SU-DHL-6 (cell line): ENCODE measurements around the gene KIF1C.

Source experiments
- H2AFZ ChIP-seq: fragments of 200-600 bp; sonication (generic); 2 replicates; pipeline ENCODE4 v1.6.1; 2014; ENCODE audit warnings: low read depth, mild to moderate bottlenecking, moderate library complexity, mixed read lengths, antibody characterized with exemption, low read length; ENCODE audit not compliant: severe bottlenecking
- H3F3A ChIP-seq: fragments of 200-600 bp; shearing (Covaris generic); 2 replicates; pipeline ENCODE4 v1.6.0; 2016; ENCODE audit warnings: antibody characterized with exemption, mild to moderate bottlenecking; ENCODE audit not compliant: insufficient read depth
- H3K27ac ChIP-seq: fragments of 200-600 bp; sonication (generic); 2 replicates; pipeline ENCODE4 v1.5.1; 2016; ENCODE audit warnings: low read depth, mild to moderate bottlenecking, low read length, moderate library complexity, mixed read lengths
- H3K27me3 ChIP-seq: fragments of 200-600 bp; sonication (generic), shearing (Covaris generic); 2 replicates; pipeline ENCODE4 v1.6.0; 2014; ENCODE audit warnings: mild to moderate bottlenecking, low read length
- H3K36me3 ChIP-seq: fragments of 200-600 bp; sonication (generic); 2 replicates; pipeline ENCODE4 v1.6.1; 2014; ENCODE audit warnings: mild to moderate bottlenecking, low read length, mixed read lengths
- H3K4me2 ChIP-seq: fragments of 300-600, 200-600 bp; shearing (Covaris generic), sonication (generic); 2 replicates; pipeline ENCODE4 v1.6.0; 2014; ENCODE audit warnings: low read length, low read depth, mild to moderate bottlenecking; ENCODE audit not compliant: poor library complexity, severe bottlenecking
- H3K4me3 ChIP-seq: fragments of 200-600 bp; sonication (generic); 2 replicates; pipeline ENCODE4 v1.5.1; 2014; ENCODE audit warnings: antibody characterized with exemption, low read length, mild to moderate bottlenecking, mixed read lengths; ENCODE audit not compliant: insufficient read depth, poor library complexity, severe bottlenecking
- H3K79me2 ChIP-seq: fragments of 200-600 bp; sonication (generic); 2 replicates; pipeline ENCODE4 v1.6.1; 2014; ENCODE audit warnings: mild to moderate bottlenecking, low read length, moderate library complexity; ENCODE audit not compliant: insufficient read depth
- H3K9ac ChIP-seq: fragments of 200-600 bp; sonication (generic); 2 replicates; pipeline ENCODE4 v1.7.0; 2014; ENCODE audit warnings: mild to moderate bottlenecking, low read length
- H3K9me2 ChIP-seq: fragments of 200-600 bp; sonication (generic); replicated peaks from 2 replicates; pipeline ENCODE4 v1.6.1; 2014; ENCODE audit warnings: low read length; ENCODE audit not compliant: insufficient read depth
- H3K9me3 ChIP-seq: fragments of 200-600 bp; sonication (generic); 2 replicates; pipeline ENCODE4 v1.6.1; 2014; ENCODE audit warnings: low read length, mixed read lengths; ENCODE audit not compliant: insufficient read depth
- H4K20me1 ChIP-seq: fragments of 200-600 bp; sonication (generic); 2 replicates; pipeline ENCODE4 v1.6.1; 2014; ENCODE audit warnings: low read depth, mild to moderate bottlenecking, antibody characterized with exemption, low read length, moderate library complexity, mixed read lengths
- EZH2phosphoT487 ChIP-seq: fragments of 200-600 bp; sonication (generic), shearing (Covaris generic); conservative IDR thresholded peaks from 2 replicates; pipeline ENCODE4 v1.6.1; 2018; ENCODE audit warnings: mild to moderate bottlenecking, antibody characterized with exemption, low read length, moderate library complexity, mixed read lengths
- TF ChIP-seq, protein P1 (sequence below): fragments of 200-600 bp; sonication (generic); IDR thresholded peaks from one replicate; pipeline ENCODE4 v1.5.1; 2017; ENCODE audit warnings: antibody characterized with exemption, mild to moderate bottlenecking, low read length, moderate library complexity; ENCODE audit not compliant: insufficient read depth, poor library complexity, severe bottlenecking

The KIF1C gene

DNA sequence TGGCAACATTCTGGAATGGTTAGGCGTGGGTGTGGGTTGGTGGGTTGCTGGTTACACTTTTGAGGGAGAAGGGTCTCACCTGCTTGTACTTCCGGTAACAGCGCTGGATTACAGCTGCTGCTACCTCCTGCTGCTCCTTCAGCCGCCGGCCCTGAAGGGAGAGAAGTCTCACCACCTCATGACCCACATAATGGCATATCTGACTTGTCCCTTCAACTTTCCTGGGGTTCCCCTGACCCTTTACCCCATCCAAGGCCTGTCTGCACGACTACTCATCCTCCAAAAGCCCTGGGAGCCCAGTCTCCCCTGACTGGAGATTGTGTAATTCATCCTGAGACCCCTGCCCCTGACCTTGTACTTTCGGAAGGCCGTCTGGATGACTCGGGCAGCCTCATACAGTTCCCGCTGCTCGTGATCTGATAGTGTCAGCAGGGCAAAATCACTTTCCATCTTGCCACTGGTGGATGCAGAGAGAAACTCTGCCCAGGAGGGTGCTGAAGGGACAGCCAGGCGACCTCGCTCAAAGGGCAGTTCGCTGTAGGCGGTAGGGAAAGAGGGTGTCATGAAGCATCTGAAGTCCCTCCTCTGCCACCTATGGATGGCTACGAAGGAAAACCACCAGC is 28.1 kb upstream of the KIF1C start:
- Histone ChIP-seq H2AFZ (no peak overlapping the region), H3F3A (no peaks in the 10 kb centered on the region), H4K20me1 (no peaks in the 10 kb centered on the region), H3K79me2 (peaks cover 8% of the 10 kb centered on the region; the same call in 1 of the 2 replicates), H3K4me3 (no peak overlapping the region), H3K27me3 (no peaks in the 10 kb centered on the region), H3K27ac (no peak overlapping the region), H3K36me3 (no peaks in the 10 kb centered on the region), H3K9ac (no peak overlapping the region), H3K4me2 (no peak overlapping the region), H3K9me3 (no peaks in the 10 kb centered on the region), H3K9me2 (no peaks in the 10 kb centered on the region)
- TF ChIP-seq EZH2phosphoT487, result no peak
- TF ChIP-seq, protein P1, sequence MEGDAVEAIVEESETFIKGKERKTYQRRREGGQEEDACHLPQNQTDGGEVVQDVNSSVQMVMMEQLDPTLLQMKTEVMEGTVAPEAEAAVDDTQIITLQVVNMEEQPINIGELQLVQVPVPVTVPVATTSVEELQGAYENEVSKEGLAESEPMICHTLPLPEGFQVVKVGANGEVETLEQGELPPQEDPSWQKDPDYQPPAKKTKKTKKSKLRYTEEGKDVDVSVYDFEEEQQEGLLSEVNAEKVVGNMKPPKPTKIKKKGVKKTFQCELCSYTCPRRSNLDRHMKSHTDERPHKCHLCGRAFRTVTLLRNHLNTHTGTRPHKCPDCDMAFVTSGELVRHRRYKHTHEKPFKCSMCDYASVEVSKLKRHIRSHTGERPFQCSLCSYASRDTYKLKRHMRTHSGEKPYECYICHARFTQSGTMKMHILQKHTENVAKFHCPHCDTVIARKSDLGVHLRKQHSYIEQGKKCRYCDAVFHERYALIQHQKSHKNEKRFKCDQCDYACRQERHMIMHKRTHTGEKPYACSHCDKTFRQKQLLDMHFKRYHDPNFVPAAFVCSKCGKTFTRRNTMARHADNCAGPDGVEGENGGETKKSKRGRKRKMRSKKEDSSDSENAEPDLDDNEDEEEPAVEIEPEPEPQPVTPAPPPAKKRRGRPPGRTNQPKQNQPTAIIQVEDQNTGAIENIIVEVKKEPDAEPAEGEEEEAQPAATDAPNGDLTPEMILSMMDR, result no peak

DNA sequence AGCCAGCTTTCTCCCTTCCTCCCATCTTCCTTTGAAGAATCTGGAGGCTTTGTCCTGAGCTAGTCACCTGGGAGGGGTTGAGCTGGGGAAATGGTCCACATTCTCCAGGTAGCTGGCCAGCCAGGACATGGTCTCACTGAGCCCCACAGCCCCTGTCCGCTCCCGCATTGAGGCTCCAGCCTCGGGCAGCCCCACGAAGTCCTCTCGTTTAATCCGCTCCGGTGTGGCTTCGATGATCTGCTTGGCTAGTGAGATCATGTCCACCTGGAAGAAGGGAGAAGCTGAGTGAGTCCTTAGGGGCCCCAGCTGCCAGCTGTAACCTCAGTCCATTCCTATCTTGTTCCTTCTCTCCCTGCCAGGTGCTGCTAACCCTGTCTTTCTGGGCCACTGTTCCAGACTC is 27.5 kb upstream of the KIF1C start:
- H3F3A ChIP-seq, result no peaks in the 10 kb centered on the region
- no peaks in the 10 kb centered on the region for H3K27me3 ChIP-seq
- no peaks in the 10 kb centered on the region for H3K36me3 ChIP-seq
- no peaks in the 10 kb centered on the region for H4K20me1 ChIP-seq
- peaks cover 8% of the 10 kb centered on the region; the same call in 1 of the 2 replicates for H3K79me2 ChIP-seq
- no peak overlapping the region for H2AFZ ChIP-seq
- no peaks in the 10 kb centered on the region for H3K9me2 ChIP-seq
- no peak overlapping the region for H3K9ac ChIP-seq
- TF ChIP-seq EZH2phosphoT487, result no peak
- TF ChIP-seq, protein P1, result no peak
- H3K27ac ChIP-seq, result no peak overlapping the region
- no peaks in the 10 kb centered on the region for H3K9me3 ChIP-seq
- no peak overlapping the region for H3K4me2 ChIP-seq
- no peak overlapping the region for H3K4me3 ChIP-seq

DNA sequence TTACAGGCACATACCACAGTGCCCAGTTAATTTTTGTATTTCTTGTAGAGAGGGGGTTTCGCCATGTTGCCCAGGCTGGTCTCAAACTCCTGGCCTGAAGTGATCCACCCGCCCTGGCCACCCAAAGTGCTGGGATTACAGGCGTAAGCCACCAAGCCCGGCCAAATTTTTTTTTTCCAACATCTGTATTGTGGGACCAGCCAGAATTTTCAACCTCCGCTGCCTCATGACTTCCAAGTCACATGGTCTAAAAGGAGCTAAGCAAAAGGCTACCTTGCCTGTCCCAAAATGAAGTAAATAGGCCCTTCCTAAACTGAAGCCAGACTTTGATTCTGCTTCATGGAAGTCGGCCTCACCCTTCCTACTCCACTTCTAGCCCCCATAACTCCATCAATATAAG is 25.9 kb upstream of the KIF1C start:
- no peaks in the 10 kb centered on the region for H3K9me3 ChIP-seq
- no peak overlapping the region for H3K4me3 ChIP-seq
- TF ChIP-seq EZH2phosphoT487, result no peak
- TF ChIP-seq, protein P1, result no peak
- H3K4me2 ChIP-seq, result no peak overlapping the region
- 0 out of 2 replicates have a peak, but pooled peaks cover under 1% of the 10 kb centered on the region for H3K79me2 ChIP-seq
- H3K36me3 ChIP-seq, result no peaks in the 10 kb centered on the region
- no peaks in the 10 kb centered on the region for H3F3A ChIP-seq
- no peak overlapping the region for H2AFZ ChIP-seq
- no peaks in the 10 kb centered on the region for H3K27me3 ChIP-seq
- H3K9ac ChIP-seq, result no peak overlapping the region
- no peak overlapping the region for H3K27ac ChIP-seq
- no peaks in the 10 kb centered on the region for H4K20me1 ChIP-seq
- no peaks in the 10 kb centered on the region for H3K9me2 ChIP-seq
